A549 (cell line): Measurements from ENCODE around the gene FHIP1B. TPM values are rescaled to one million over a fixed set of nuclear protein-coding genes. Genes with fewer than 3 reads are reported as not detected.
A peak's percentile ranks its signal among the peaks of the same experiment; 100 is the strongest.

Source experiments
- ATAC-seq, 2 experiments: fragments of 200-7000 bp in 1 of 2; fragments of >200 bp in 1 of 2; cut with Nextera tagmentation in 1 of 2; cut with Tn5 transposase in 1 of 2; 3 replicates each; pipeline versions ENCODE4 v1.8.0 to v1.9.1; 2018 to 2020; ENCODE audit warnings: mild to moderate bottlenecking in 1 of 2, moderate library complexity in 1 of 2
- CTCF ChIA-PET: fragments of 300-600 bp; sonication (Branson Sonifier 250); formaldehyde crosslinking; extraction: SDS; loops from one replicate; lab custom pipeline; 2021; ENCODE audit warnings: antibody characterized with exemption, inconsistent platforms; lab: Yijun Ruan, JAX
- POLR2A ChIA-PET: fragments of 350-600 bp; formaldehyde crosslinking; extraction: SDS; loops from one replicate; lab custom pipeline; 2021; ENCODE audit warnings: antibody characterized with exemption, inconsistent platforms; lab: Yijun Ruan, JAX
- DNase-seq, 2 experiments: peaks; one replicate each; pipeline versions ENCODE4 v3.0.0 to v3.0.0-alpha.2; 2011 to 2016; ENCODE audit warnings: low read depth in 1 of 2, low spot score in 1 of 2
- FAIRE-seq: peaks from 2 replicates; lab custom pipeline; 2011; peaks lifted over from hg19 to GRCh38; lab: Jason Lieb, UNC
- H3K27ac ChIP-seq, 2 experiments: fragments of >200 bp; sonication (Bioruptor Twin); formaldehyde crosslinking; 3 replicates each; pipeline ENCODE4 v1.5.1; 2016 to 2017
- H3K4me1 ChIP-seq: fragments of >200 bp; sonication (Bioruptor Twin); formaldehyde crosslinking; 3 replicates; pipeline ENCODE4 v1.6.1; 2016
- H3K4me2 ChIP-seq: fragments of >200 bp; sonication (Bioruptor Twin); formaldehyde crosslinking; 3 replicates; pipeline ENCODE4 v1.6.1; 2016
- H3K4me3 ChIP-seq: fragments of >200 bp; sonication (Bioruptor Twin); formaldehyde crosslinking; 3 replicates; pipeline ENCODE4 v1.5.1; 2016
- H3K9me3 ChIP-seq: fragments of >200 bp; sonication (Bioruptor Twin); formaldehyde crosslinking; 3 replicates; pipeline ENCODE4 v1.6.1; 2016
- CBX2 ChIP-seq: fragments of 200-600 bp; sonication (generic); IDR thresholded peaks from 2 replicates; pipeline ENCODE4 v1.6.1; 2016; ENCODE audit warnings: low read depth, mild to moderate bottlenecking, borderline replicate concordance
- CBX8 ChIP-seq: fragments of 200-600 bp; sonication (generic); IDR thresholded peaks from 2 replicates; pipeline ENCODE4 v1.6.1; 2016
- CHD4 ChIP-seq: fragments of 200-600 bp; sonication (generic); IDR thresholded peaks from 2 replicates; pipeline ENCODE4 v1.6.1; 2016; ENCODE audit warnings: antibody characterized with exemption, mild to moderate bottlenecking, borderline replicate concordance
- E2F6 ChIP-seq: IDR thresholded peaks from 2 replicates; pipeline ENCODE4 v1.6.1; 2012; ENCODE audit warnings: low read depth, borderline replicate concordance
- EHF ChIP-seq: fragments of 250-450 bp; sonication (Bioruptor Pico); IDR thresholded peaks from 2 replicates; pipeline ENCODE4 v1.5.0; 2020; ENCODE audit warnings: mild to moderate bottlenecking
- FOSL2 ChIP-seq, 2 experiments: fragments of 450-650 bp in 1 of 2; fragments of >200 bp in 1 of 2; sonication (Bioruptor Twin) in 1 of 2; formaldehyde crosslinking; IDR thresholded peaks; 2 replicates each; pipeline versions ENCODE4 v1.5.0 to v1.6.1; 2016 to 2020; ENCODE audit warnings: mild to moderate bottlenecking in 1 of 2, moderate library complexity in 1 of 2
- HDAC2 ChIP-seq: fragments of 200-600 bp; sonication (generic); IDR thresholded peaks from 2 replicates; pipeline ENCODE4 v1.6.1; 2016
- HES2 ChIP-seq: fragments of >200 bp; sonication (Bioruptor Twin); formaldehyde crosslinking; IDR thresholded peaks from 2 replicates; pipeline ENCODE4 v1.6.1; 2016
- MAX ChIP-seq: IDR thresholded peaks from 2 replicates; pipeline ENCODE4 v1.6.1; 2012
- MAZ ChIP-seq: fragments of 150-350 bp; IDR thresholded peaks from 2 replicates; pipeline ENCODE4 v1.6.1; 2014; ENCODE audit warnings: antibody characterized with exemption, low read depth, low read length, borderline replicate concordance
- NFE2L2 ChIP-seq: fragments of 150-350 bp; conservative IDR thresholded peaks from 2 replicates; pipeline ENCODE4 v1.6.1; 2014; ENCODE audit warnings: low read length
- NPAS2 ChIP-seq: fragments of 250-450 bp; sonication (Bioruptor Pico); IDR thresholded peaks from 2 replicates; pipeline ENCODE4 v1.8.0; 2022; ENCODE audit warnings: mild to moderate bottlenecking, moderate library complexity, borderline replicate concordance
- POLR2A ChIP-seq: IDR thresholded peaks from 2 replicates; pipeline ENCODE4 v1.6.1; 2012; ENCODE audit warnings: mild to moderate bottlenecking, low read length
- RAD21 ChIP-seq, 2 experiments: fragments of >200 bp in 1 of 2; sonication (Bioruptor Twin) in 1 of 2; formaldehyde crosslinking in 1 of 2; IDR thresholded peaks in 1 of 2; conservative IDR thresholded peaks in 1 of 2; 2 replicates in 1 of 2; 3 replicates in 1 of 2; pipeline ENCODE4 v1.6.1; 2012 to 2018; ENCODE audit warnings: inconsistent platforms in 1 of 2
- RCOR1 ChIP-seq: fragments of 150-350 bp; IDR thresholded peaks from 2 replicates; pipeline ENCODE4 v1.6.1; 2014; ENCODE audit warnings: antibody characterized with exemption, low read length, low read depth
- RFX5 ChIP-seq: fragments of 450-650 bp; IDR thresholded peaks from 2 replicates; pipeline ENCODE4 v1.7.1; 2014; ENCODE audit warnings: antibody characterized with exemption, mild to moderate bottlenecking, moderate library complexity
- RNF2 ChIP-seq: fragments of 200-600 bp; sonication (generic); IDR thresholded peaks from 2 replicates; pipeline ENCODE4 v1.6.1; 2016; ENCODE audit warnings: low read depth, mild to moderate bottlenecking, antibody characterized with exemption, moderate library complexity, borderline replicate concordance
- SMC3 ChIP-seq: fragments of >200 bp; sonication (Bioruptor Twin); formaldehyde crosslinking; IDR thresholded peaks from 3 replicates; pipeline ENCODE4 v1.6.1; 2018; ENCODE audit warnings: inconsistent platforms
- SREBF2 ChIP-seq: fragments of 450-650 bp; IDR thresholded peaks from 2 replicates; pipeline ENCODE4 v1.6.1; 2014; ENCODE audit warnings: mild to moderate bottlenecking, moderate library complexity
- TFCP2L1 ChIP-seq: fragments of 250-450 bp; sonication (Bioruptor Pico); IDR thresholded peaks from 2 replicates; pipeline ENCODE4 v1.5.0; 2021; ENCODE audit warnings: mild to moderate bottlenecking
- TP53 ChIP-seq: fragments of 250-450 bp; sonication (Bioruptor Pico); IDR thresholded peaks from 2 replicates; pipeline ENCODE4 v1.5.0; 2021; ENCODE audit warnings: mild to moderate bottlenecking, moderate library complexity
- ZNF302 ChIP-seq: fragments of 250-450 bp; sonication (Bioruptor Pico); IDR thresholded peaks from 2 replicates; pipeline ENCODE4 v1.9.0; 2021; ENCODE audit warnings: inconsistent platforms, mild to moderate bottlenecking, moderate library complexity
- ZSCAN20 ChIP-seq: fragments of 250-450 bp; sonication (Bioruptor Pico); IDR thresholded peaks from 2 replicates; pipeline ENCODE4 v1.8.0; 2022; ENCODE audit warnings: mild to moderate bottlenecking, moderate library complexity
- WGBS: methylation state at CpG from one replicate; pipeline ENCODE4 v1.1.6; 2017; ENCODE audit errors: missing lambda C conversion rate; 5-methylcytosine and 5-hydroxymethylcytosine counted together
- polyA plus RNA-seq, 4 experiments: library from polyadenylated mRNA; depleted of rRNA in 3 of 4; stranded (reverse); fragments of >200 nt; fragmentation: RNase III in 1 of 4; extraction: RNeasy Plus Mini Kit Qiagen cat#74134 plus additional on column Dnase treatment in 1 of 4; gene quantifications; 2 replicates in 3 of 4; 3 replicates in 1 of 4; pipeline ENCODE4 v1.2.3, GENCODE V29; 2011 to 2017
- TF ChIP-seq, protein P1 (sequence below): fragments of >200 bp; sonication (Bioruptor Twin); formaldehyde crosslinking; IDR thresholded peaks from 3 replicates; pipeline ENCODE4 v1.6.1; 2016

The FHIP1B gene
- polyA plus RNA-seq, 2 of the 4 experiments (the other 2 are of a cell fraction): 14.3 to 19.4 TPM

- CTCF ChIA-PET: interaction anchor here (1.3 to 2.4 kb wide), 3 partner anchors 32 to 144 kb away, joined by 3 to 6 read pairs (median 4); no protein-coding TSS in a partner anchor
- FAIRE-seq (no peak), DNase-seq (peak in 1 of 2 experiments; percentile 25), ATAC-seq (peak; percentile 73 to 75; a peak in 5 of 6 replicates)
- no peak for TF ChIP-seq CBX2
- no peak for TF ChIP-seq POLR2A
- TF ChIP-seq NFE2L2: no peak
- Histone ChIP-seq H3K4me1 (peaks cover 7% of the 10 kb centered on the region; the same call in 2 of the 3 replicates), H3K4me2 (peak overlapping the region; percentile 28; the same call in 1 of the 3 replicates), H3K9me3 (no peaks in the 10 kb centered on the region), H3K4me3 (no peak overlapping the region), H3K27ac (no peak overlapping the region)
- POLR2A ChIA-PET: interaction anchor here (1.2 kb wide), 1 partner anchor 16 kb away, joined by 3 read pairs; no protein-coding TSS in a partner anchor
- WGBS: 22% methylated on average over 2 of the region's 2 CpGs
These were observed 15.1 kb downstream of the FHIP1B start for GRCh38 chr11:6219359-6219758.

GRCh38 chr11:6217722-6218121 is 16.7 kb downstream of the FHIP1B start:
- peaks cover 7% of the 10 kb centered on the region; the same call in 2 of the 3 replicates for H3K4me1 ChIP-seq
- TF ChIP-seq, protein P1, sequence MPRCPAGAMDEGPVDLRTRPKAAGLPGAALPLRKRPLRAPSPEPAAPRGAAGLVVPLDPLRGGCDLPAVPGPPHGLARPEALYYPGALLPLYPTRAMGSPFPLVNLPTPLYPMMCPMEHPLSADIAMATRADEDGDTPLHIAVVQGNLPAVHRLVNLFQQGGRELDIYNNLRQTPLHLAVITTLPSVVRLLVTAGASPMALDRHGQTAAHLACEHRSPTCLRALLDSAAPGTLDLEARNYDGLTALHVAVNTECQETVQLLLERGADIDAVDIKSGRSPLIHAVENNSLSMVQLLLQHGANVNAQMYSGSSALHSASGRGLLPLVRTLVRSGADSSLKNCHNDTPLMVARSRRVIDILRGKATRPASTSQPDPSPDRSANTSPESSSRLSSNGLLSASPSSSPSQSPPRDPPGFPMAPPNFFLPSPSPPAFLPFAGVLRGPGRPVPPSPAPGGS: no peak
- TF ChIP-seq NPAS2 (CRISPR knock-in tag) (no peak), EHF (CRISPR knock-in tag) (no peak), MAX (no peak), ZNF302 (CRISPR knock-in tag) (no peak)
- TF ChIP-seq, all 56 proteins: peak for 0
- ATAC-seq (no peak), DNase-seq (no peak), FAIRE-seq (no peak)
- H3K27ac ChIP-seq: no peak overlapping the region
- H3K9me3 ChIP-seq: no peaks in the 10 kb centered on the region
- no peak overlapping the region for H3K4me2 ChIP-seq
- ChIA-PET CTCF (interaction anchor here (1.0 to 2.4 kb wide), 3 partner anchors 14 to 145 kb away, joined by 4 to 6 read pairs (median 5); no protein-coding TSS in a partner anchor), POLR2A (no interaction called here)
- no peak overlapping the region for H3K4me3 ChIP-seq
- WGBS: 88% methylated on average over 10 of the region's 19 CpGs

DNA sequence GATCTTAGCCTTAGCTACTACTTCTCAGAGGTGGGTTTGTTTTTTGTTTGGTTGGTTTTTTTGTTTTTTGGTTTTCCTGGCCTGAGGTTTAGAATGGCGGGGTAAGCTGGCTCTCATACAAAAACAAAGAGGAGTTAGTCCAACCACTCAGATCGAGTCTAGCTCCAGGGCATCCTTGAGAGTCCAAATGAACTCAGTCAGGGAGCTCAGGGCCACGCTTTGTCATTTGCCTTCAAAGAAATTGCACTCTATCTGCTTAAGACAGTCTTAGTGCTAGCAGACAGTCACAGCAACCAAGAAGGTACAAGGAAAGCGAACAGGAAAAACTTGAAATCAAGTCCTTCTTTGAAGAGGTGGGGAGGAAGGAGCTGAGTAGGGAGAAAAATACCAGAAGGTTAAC is 17.9 kb downstream of the FHIP1B start:
- CTCF ChIA-PET: interaction anchor here (1.0 to 1.3 kb wide), 2 partner anchors 10 to 35 kb away, joined by 4 to 5 read pairs; no protein-coding TSS in a partner anchor

More for the DNA sequence above, 17.9 kb downstream of the FHIP1B start:
- TF ChIP-seq TP53 (CRISPR knock-in tag): no peak
- TF ChIP-seq MAZ: no peak
- TF ChIP-seq SMC3: no peak
- no peak for TF ChIP-seq RCOR1
- no peak for TF ChIP-seq RNF2
- TF ChIP-seq FOSL2 (IDR thresholded peaks at IDR 0.05): no peak
- TF ChIP-seq FOSL2 (CRISPR knock-in tag; IDR thresholded peaks at IDR 0.05): no peak
- TF ChIP-seq HES2: no peak
- no peak for TF ChIP-seq CBX8
- no peak for TF ChIP-seq MAX
- TF ChIP-seq RFX5: no peak
- TF ChIP-seq CHD4: no peak
- TF ChIP-seq TFCP2L1: no peak
- no peak for TF ChIP-seq SREBF2
- no peak for TF ChIP-seq HDAC2
- no peak for TF ChIP-seq E2F6
- TF ChIP-seq ZSCAN20 (CRISPR knock-in tag): no peak
- no peak for TF ChIP-seq RAD21 (conservative IDR thresholded peaks at IDR 0.05 in 1 of 2, IDR thresholded peaks at IDR 0.05 in 1 of 2)
- Histone ChIP-seq H3K4me2 (no peak overlapping the region), H3K9me3 (no peaks in the 10 kb centered on the region), H3K4me3 (no peak overlapping the region), H3K4me1 (peaks cover 7% of the 10 kb centered on the region; the same call in 2 of the 3 replicates), H3K27ac (no peak overlapping the region)
- DNase-seq (no peak), FAIRE-seq (no peak), ATAC-seq (no peak)
- WGBS: 86% methylated on average over 4 of the region's 4 CpGs
- POLR2A ChIA-PET: no interaction called here
